K562 (cell line): ENCODE measurements around the gene PRM1. TPM values are rescaled to one million over a fixed set of nuclear protein-coding genes. Genes with fewer than 3 reads are reported as not detected.

ENCODE experiments used
- ATAC-seq: fragments of 200-7000 bp; cut with Tn5 transposase; 3 replicates; pipeline ENCODE4 v1.9.1; 2020; ENCODE audit warnings: moderate library complexity
- BruUV-seq: library from RNA; stranded (reverse); fragments of 400-500 nt; replicated peaks from 2 replicates; lab custom pipeline; 2021; lab: Mats Ljungman, UMichigan
- CTCF ChIA-PET: fragments of 300-600 bp; formaldehyde crosslinking; extraction: SDS; loops from one replicate; lab custom pipeline; 2021; ENCODE audit warnings: low intra/inter-chr PET ratio; lab: Yijun Ruan, JAX
- POLR2A ChIA-PET: fragments of 300-600, 350-650 bp; sonication (Branson Sonifier 250); formaldehyde crosslinking; extraction: SDS; loops from one replicate; lab custom pipeline; 2021; ENCODE audit warnings: antibody characterized with exemption, inconsistent platforms; lab: Yijun Ruan, JAX
- DNase-seq, 4 experiments: peaks; one replicate each; pipeline versions ENCODE4 v3.0.0 to v3.0.0-alpha.2; 2011 to 2018; ENCODE audit warnings: low spot score in 3 of 4, mixed read lengths in 3 of 4; ENCODE audit errors: extremely low read depth in 1 of 4
- FAIRE-seq: peaks from 2 replicates; lab custom pipeline; 2011; peaks lifted over from hg19 to GRCh38; lab: Jason Lieb, UNC
- H2AFZ ChIP-seq: 2 replicates; pipeline ENCODE4 v1.6.0; 2011; ENCODE audit warnings: low read depth, low read length, control low read depth, inconsistent platforms
- H3K27ac ChIP-seq: fragments of 200-600 bp; 3 replicates; pipeline ENCODE4 v1.8.0; 2011; ENCODE audit warnings: low read depth, mild to moderate bottlenecking, control low read depth, inconsistent platforms, low read length, moderate library complexity, mixed read lengths; ENCODE audit errors: extremely low read depth
- H3K27me3 ChIP-seq, 2 experiments: fragments of 300-600 bp in 1 of 2; 2 replicates in 1 of 2; 3 replicates in 1 of 2; pipeline versions ENCODE4 v1.6.0 to v1.8.0; 2011; ENCODE audit warnings: inconsistent platforms in 2 of 2, low read length in 2 of 2, mild to moderate bottlenecking in 1 of 2, mixed read lengths in 1 of 2, moderate library complexity in 1 of 2; ENCODE audit not compliant: control insufficient read depth in 2 of 2, insufficient read depth in 2 of 2
- H3K36me3 ChIP-seq: fragments of 300-600 bp; 3 replicates; pipeline ENCODE4 v1.8.0; 2011; ENCODE audit warnings: mild to moderate bottlenecking, low read length, inconsistent platforms; ENCODE audit not compliant: control insufficient read depth, insufficient read depth
- H3K4me1 ChIP-seq, 2 experiments: fragments of 200-600 bp in 1 of 2; replicated peaks in 1 of 2; 2 replicates in 1 of 2; 3 replicates in 1 of 2; pipeline versions ENCODE4 v1.5.1 to v1.8.0; 2011; ENCODE audit warnings: inconsistent platforms in 2 of 2, low read length in 2 of 2, mild to moderate bottlenecking in 1 of 2, mixed read lengths in 1 of 2, moderate library complexity in 1 of 2; ENCODE audit not compliant: control insufficient read depth in 2 of 2, insufficient read depth in 2 of 2
- H3K4me2 ChIP-seq: 2 replicates; pipeline ENCODE4 v1.6.1; 2011; ENCODE audit warnings: low read length, control low read depth, inconsistent platforms, mixed read lengths; ENCODE audit not compliant: insufficient read depth
- H3K4me3 ChIP-seq: fragments of 200-600 bp; sonication (generic), shearing (Covaris generic); 2 replicates; pipeline ENCODE4 v1.5.1; 2016; ENCODE audit warnings: control low read depth, inconsistent platforms
- H3K79me2 ChIP-seq: fragments of 200-600 bp; 3 replicates; pipeline ENCODE4 v1.8.0; 2011; ENCODE audit warnings: low read length, inconsistent platforms; ENCODE audit not compliant: control insufficient read depth, insufficient read depth
- H3K9ac ChIP-seq, 2 experiments: 2 replicates each; pipeline versions ENCODE4 v1.6.0 to v1.6.1; 2011; ENCODE audit warnings: low read depth in 2 of 2, low read length in 2 of 2, control low read depth in 1 of 2, inconsistent platforms in 1 of 2, mild to moderate bottlenecking in 1 of 2, mixed read lengths in 1 of 2; ENCODE audit not compliant: insufficient read depth in 1 of 2
- H3K9me1 ChIP-seq: one replicate; pipeline ENCODE4 v1.6.0; 2011; ENCODE audit warnings: inconsistent platforms, mild to moderate bottlenecking, low read length, moderate library complexity; ENCODE audit not compliant: control insufficient read depth, insufficient read depth
- H3K9me3 ChIP-seq: replicated peaks from 2 replicates; pipeline ENCODE4 v1.5.1; 2011; ENCODE audit warnings: low read depth, low read length, inconsistent platforms; ENCODE audit not compliant: control insufficient read depth, insufficient read depth
- H4K20me1 ChIP-seq: replicated peaks from 2 replicates; pipeline ENCODE4 v1.6.1; 2011; ENCODE audit warnings: low read length, inconsistent platforms, mixed read lengths; ENCODE audit not compliant: control insufficient read depth, insufficient read depth
- CXXC5 ChIP-seq: fragments of 250-450 bp; sonication (Bioruptor Pico); IDR thresholded peaks from 2 replicates; pipeline ENCODE4 v1.8.0; 2022; ENCODE audit warnings: inconsistent platforms, mild to moderate bottlenecking, moderate library complexity
- MYC ChIP-seq, 2 experiments: fragments of 250-450 bp in 1 of 2; sonication (Bioruptor Pico) in 1 of 2; IDR thresholded peaks; 2 replicates each; pipeline versions ENCODE4 v1.5.1 to v1.6.1; 2012 to 2021; ENCODE audit warnings: low read depth in 2 of 2, borderline replicate concordance in 1 of 2, improper control_type of control experiment in 1 of 2, low read length in 1 of 2, mild to moderate bottlenecking in 1 of 2, moderate library complexity in 1 of 2
- RBM34 ChIP-seq: fragments of 200-400 bp; formaldehyde crosslinking; IDR thresholded peaks from 2 replicates; pipeline ENCODE4 v1.6.1; 2018; ENCODE audit warnings: low read length, borderline replicate concordance; ENCODE audit not compliant: insufficient read depth
- RCOR1 ChIP-seq, 2 experiments: IDR thresholded peaks; 2 replicates each; pipeline ENCODE4 v1.6.1; 2012; ENCODE audit warnings: low read depth in 2 of 2, low read length in 2 of 2, borderline replicate concordance in 1 of 2, improper control_type of control experiment in 1 of 2
- REST ChIP-seq, 2 experiments: fragments of 450-650 bp; formaldehyde crosslinking in 1 of 2; IDR thresholded peaks; 2 replicates each; pipeline versions ENCODE4 v1.4.0 to v1.6.1; 2014 to 2020; ENCODE audit warnings: mild to moderate bottlenecking in 2 of 2, borderline replicate concordance in 1 of 2, low read depth in 1 of 2
- RNF2 ChIP-seq: sonication (generic); IDR thresholded peaks from 2 replicates; pipeline ENCODE4 v1.6.1; 2016
- TFE3 ChIP-seq: fragments of 450-650 bp; formaldehyde crosslinking; IDR thresholded peaks from 2 replicates; pipeline ENCODE4 v1.4.0; 2020; ENCODE audit warnings: mild to moderate bottlenecking, mixed read lengths
- THAP7 ChIP-seq: fragments of 250-450 bp; sonication (Bioruptor Pico); IDR thresholded peaks from 2 replicates; pipeline ENCODE4 v1.5.0; 2021
- WGBS: fragments of 100-300 bp; shearing (Covaris generic); methylation state at CpG from one replicate; pipeline ENCODE4 v1.1.6; 2016; ENCODE audit warnings: low coverage, mixed read lengths; ENCODE audit not compliant: insufficient coverage; ENCODE audit errors: missing lambda C conversion rate; 5-methylcytosine and 5-hydroxymethylcytosine counted together
- in situ Hi-C: fragments of 300-500 bp; cut with MboI; formaldehyde crosslinking; loops from 4 replicates; pipeline ENCODE4 v1.15.0; 2018; ENCODE audit warnings: inconsistent platforms, mixed read lengths
- intact Hi-C: fragments of 100-400 bp; cut with micrococcal nuclease; formaldehyde crosslinking; loops from 2 replicates; pipeline ENCODE4 v1.14.2; 2022
- polyA plus RNA-seq, 8 experiments: library from polyadenylated mRNA; depleted of rRNA in 4 of 8; stranded (reverse) in 5 of 8; unstranded in 3 of 8; fragments of >200 nt; fragmentation: Nextera tagmentation in 2 of 8; fragmentation: Illumina TruSeq in 1 of 8; extraction: Ambion mirVana in 2 of 8; extraction: Trizol in 1 of 8; gene quantifications; 2 replicates each; pipeline versions ENCODE4 v1.2.1 to v1.2.3, GENCODE V29; 2011 to 2014; ENCODE audit warnings: inconsistent platforms in 1 of 8, missing spikeins in 1 of 8
- total RNA-seq, 7 experiments: library from RNA; depleted of rRNA in 6 of 7; stranded (reverse); fragments of >200 nt in 6 of 7; fragmentation: Illumina TruSeq in 2 of 7; extraction: Trizol in 2 of 7; gene quantifications; 2 replicates each; pipeline versions ENCODE4 v1.2.1 to v1.2.3, GENCODE V29; 2011 to 2021; ENCODE audit warnings: low replicate concordance in 1 of 7

The PRM1 gene
- total and polyA plus RNA-seq, 9 of the 15 experiments (the other 6 are each of a cell fraction or from before 2014, with no cell fraction given), result not detected

- POLR2A ChIA-PET, result interaction anchor here (0.7 to 2.5 kb wide), 3 partner anchors 19 to 443 kb away, joined by 3 to 8 read pairs (median 3); no protein-coding TSS in a partner anchor
- intact Hi-C loops, result loop anchor here (1.0 kb wide), 2 partner anchors 9 to 261 kb away; no protein-coding TSS in a partner anchor
- Histone ChIP-seq H3K4me2 (peak overlapping the region; percentile 73), H3K9me3 (no peaks in the 10 kb centered on the region), H4K20me1 (no peaks in the 10 kb centered on the region), H3K79me2 (no peaks in the 10 kb centered on the region), H3K27ac (peak overlapping the region; percentile 95), H2AFZ (peak overlapping the region; percentile 90), H3K9ac (peak overlapping the region; percentile 58 to 82), H3K4me3 (no peak overlapping the region), H3K36me3 (no peaks in the 10 kb centered on the region), H3K4me1 (peaks cover 40 to 47% of the 10 kb centered on the region in 2 experiments), H3K9me1 (no peaks in the 10 kb centered on the region), H3K27me3 (no peaks in the 10 kb centered on the region)
- DNase-seq (peak; percentile 77 to 98 (median 83)), ATAC-seq (peak; percentile 96), FAIRE-seq (peak; percentile 96)
- WGBS, result 2% methylated on average over 19 of the region's 35 CpGs
- CTCF ChIA-PET, result interaction anchor here (1.2 kb wide), 1 partner anchor 130 kb away, joined by 3 read pairs; no protein-coding TSS in a partner anchor
- in situ Hi-C loops, result no loop called here
- BruUV-seq, result no TSS peak
- peak; percentile 97 for TF ChIP-seq CXXC5 (CRISPR knock-in tag)
- peak; percentile 54; the same call in 1 of the 2 replicates for TF ChIP-seq THAP7 (CRISPR knock-in tag)
- TF ChIP-seq RBM34, result no peak
- peak in 1 of 2 experiments; percentile 90; a peak in 2 of 4 replicates for TF ChIP-seq RCOR1 (IDR thresholded peaks at IDR 0.05; ENCODE audit: borderline replicate concordance in 1 of 2, low read depth in 2 of 2, low read length in 2 of 2)
- TF ChIP-seq TFE3 (CRISPR knock-in tag), result peak; percentile 22
- peak; percentile 85; the same call in 1 of the 2 replicates for TF ChIP-seq RNF2
- TF ChIP-seq MYC (IDR thresholded peaks at IDR 0.05; ENCODE audit: low read depth, low read length), result peak; percentile 89
- TF ChIP-seq MYC (CRISPR knock-in tag; IDR thresholded peaks at IDR 0.05; ENCODE audit: borderline replicate concordance, low read depth), result peak; percentile 91
- TF ChIP-seq REST (IDR thresholded peaks at IDR 0.05; ENCODE audit: borderline replicate concordance), result peak; percentile 78
- TF ChIP-seq REST (CRISPR knock-in tag; IDR thresholded peaks at IDR 0.05; ENCODE audit: low read depth), result peak; percentile 73; the same call in 1 of the 2 replicates
Observed at GRCh38 chr16:11232852-11233726, 48.0 kb downstream of the PRM1 start.
